HG02840 (cell line): ENCODE data around the gene EFNA3.

Experiments used
- ATAC-seq: cut with Tn5 transposase; IDR thresholded peaks from one replicate; pipeline ENCODE4 v1.9.1; 2021; ENCODE audit warnings: mild to moderate bottlenecking, moderate library complexity, moderate number of reproducible peaks; ENCODE audit not compliant: unreplicated experiment, low FRiP score

EFNA3 gene

GRCh38 chr1:155078469-155079209 is at the start of gene EFNA3:
Gene EFNA3 (plus strand): TSS chr1:155078837. CDS start chr1:155078942, 105 bp downstream.
- no peak for ATAC-seq

- ATAC-seq, result no peak
Measured at GRCh38 chr1:155029513-155030242, 49.0 kb upstream of the EFNA3 start.

GRCh38 chr1:155030243-155030795 is 48.3 kb upstream of the EFNA3 start:
- no peak for ATAC-seq

- ATAC-seq, result no peak
Measured at GRCh38 chr1:155030899-155031298, 47.7 kb upstream of the EFNA3 start.

GRCh38 chr1:155032886-155033285 is 45.8 kb upstream of the EFNA3 start:
- no peak for ATAC-seq

- ATAC-seq, result no peak
Measured at GRCh38 chr1:155033524-155033923, 45.1 kb upstream of the EFNA3 start, which contains the start of the genes DCST1 and DCST2. Gene DCST1 (plus strand): TSS chr1:155033824. CDS start chr1:155034037, 213 bp downstream. Gene DCST2 (minus strand): TSS chr1:155033781. CDS start chr1:155033701, 80 bp downstream.

- ATAC-seq, result no peak
Measured at GRCh38 chr1:155034318-155035208, 44.1 kb upstream of the EFNA3 start.

GRCh38 chr1:155035936-155036335 is 42.7 kb upstream of the EFNA3 start:
- ATAC-seq, result no peak

- no peak for ATAC-seq
Measured at GRCh38 chr1:155037043-155037442, 41.6 kb upstream of the EFNA3 start.

GRCh38 chr1:155037851-155038441 is 40.7 kb upstream of the EFNA3 start:
- ATAC-seq, result no peak

GRCh38 chr1:155038602-155039307 is 39.9 kb upstream of the EFNA3 start:
- no peak for ATAC-seq

- ATAC-seq, result no peak
Measured at GRCh38 chr1:155039308-155039669, 39.3 kb upstream of the EFNA3 start.

GRCh38 chr1:155040358-155041093 is 38.1 kb upstream of the EFNA3 start:
- ATAC-seq, result no peak

- ATAC-seq, result no peak
Measured at GRCh38 chr1:155042789-155043188, 35.8 kb upstream of the EFNA3 start.

- no peak for ATAC-seq
Measured at GRCh38 chr1:155043301-155043702, 35.3 kb upstream of the EFNA3 start.

GRCh38 chr1:155043793-155044192 is 34.8 kb upstream of the EFNA3 start:
- no peak for ATAC-seq

GRCh38 chr1:155044365-155044764 is 34.3 kb upstream of the EFNA3 start:
- no peak for ATAC-seq

- no peak for ATAC-seq
Measured at GRCh38 chr1:155044812-155045657, 33.6 kb upstream of the EFNA3 start.
